ENCODE results near the gene NHEJ1.

DNA sequence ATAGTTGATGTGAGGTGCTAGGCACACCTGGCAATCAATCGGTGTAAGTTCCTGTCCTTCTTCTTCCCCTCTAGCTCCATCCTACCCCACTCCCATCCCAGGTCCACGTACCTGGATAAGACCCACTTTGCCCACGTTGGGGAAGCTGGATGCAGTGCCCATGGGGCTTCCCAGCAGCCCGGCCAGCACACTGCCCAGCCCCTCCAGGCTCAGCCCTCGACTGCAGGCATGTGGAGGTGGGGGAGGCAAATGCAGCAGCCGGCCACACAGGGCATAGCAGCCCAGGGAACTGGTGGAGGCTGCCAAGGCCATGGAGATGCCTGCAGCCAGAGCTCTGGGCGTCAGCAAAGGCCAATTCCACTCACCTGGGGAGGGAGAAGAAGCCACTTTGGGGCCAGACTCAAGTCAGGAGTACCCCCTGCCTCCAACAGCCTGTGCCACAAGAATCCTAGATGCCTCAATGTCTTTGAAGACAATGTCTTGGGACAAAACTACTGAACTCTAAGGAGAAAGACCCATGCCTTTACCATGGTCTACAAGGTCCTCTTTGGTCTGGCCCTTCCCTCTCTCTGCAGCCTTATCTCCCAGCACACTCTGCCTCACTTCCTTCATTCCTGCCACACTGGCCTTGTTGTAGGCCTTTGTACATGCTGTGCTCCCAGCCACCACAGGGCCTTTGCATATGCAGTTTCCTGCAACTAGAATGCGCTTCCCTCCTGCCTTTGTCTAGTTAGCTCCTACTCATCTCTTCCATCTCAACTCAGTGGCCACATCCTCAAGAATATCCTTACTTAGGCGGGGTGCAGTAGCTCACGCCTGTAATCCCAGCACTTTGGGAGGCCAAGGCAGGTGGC, 4.7 kb upstream of the NHEJ1 start:
- TF ChIP-seq, protein P1, sequence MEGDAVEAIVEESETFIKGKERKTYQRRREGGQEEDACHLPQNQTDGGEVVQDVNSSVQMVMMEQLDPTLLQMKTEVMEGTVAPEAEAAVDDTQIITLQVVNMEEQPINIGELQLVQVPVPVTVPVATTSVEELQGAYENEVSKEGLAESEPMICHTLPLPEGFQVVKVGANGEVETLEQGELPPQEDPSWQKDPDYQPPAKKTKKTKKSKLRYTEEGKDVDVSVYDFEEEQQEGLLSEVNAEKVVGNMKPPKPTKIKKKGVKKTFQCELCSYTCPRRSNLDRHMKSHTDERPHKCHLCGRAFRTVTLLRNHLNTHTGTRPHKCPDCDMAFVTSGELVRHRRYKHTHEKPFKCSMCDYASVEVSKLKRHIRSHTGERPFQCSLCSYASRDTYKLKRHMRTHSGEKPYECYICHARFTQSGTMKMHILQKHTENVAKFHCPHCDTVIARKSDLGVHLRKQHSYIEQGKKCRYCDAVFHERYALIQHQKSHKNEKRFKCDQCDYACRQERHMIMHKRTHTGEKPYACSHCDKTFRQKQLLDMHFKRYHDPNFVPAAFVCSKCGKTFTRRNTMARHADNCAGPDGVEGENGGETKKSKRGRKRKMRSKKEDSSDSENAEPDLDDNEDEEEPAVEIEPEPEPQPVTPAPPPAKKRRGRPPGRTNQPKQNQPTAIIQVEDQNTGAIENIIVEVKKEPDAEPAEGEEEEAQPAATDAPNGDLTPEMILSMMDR (conservative IDR thresholded peaks at IDR 0.05; ENCODE audit: low read depth, low read length) = no peak
- no peak for TF ChIP-seq EZH2 (IDR thresholded peaks at IDR 0.05; ENCODE audit: low read length, unreplicated experiment)

Data from PC-3 (cell line).